Measurements from ENCODE around the gene PRR5. TPM values are rescaled to one million over a fixed set of nuclear protein-coding genes. Genes with fewer than 3 reads are reported as not detected.
A peak's percentile ranks its signal among the peaks of the same experiment; 100 is the strongest.
"Not testable (repeated sequence)": the region's sequence is repeated elsewhere in the genome, so short reads cannot be mapped to it uniquely, and the experiment has no call there.

PRR5 gene, protein sequence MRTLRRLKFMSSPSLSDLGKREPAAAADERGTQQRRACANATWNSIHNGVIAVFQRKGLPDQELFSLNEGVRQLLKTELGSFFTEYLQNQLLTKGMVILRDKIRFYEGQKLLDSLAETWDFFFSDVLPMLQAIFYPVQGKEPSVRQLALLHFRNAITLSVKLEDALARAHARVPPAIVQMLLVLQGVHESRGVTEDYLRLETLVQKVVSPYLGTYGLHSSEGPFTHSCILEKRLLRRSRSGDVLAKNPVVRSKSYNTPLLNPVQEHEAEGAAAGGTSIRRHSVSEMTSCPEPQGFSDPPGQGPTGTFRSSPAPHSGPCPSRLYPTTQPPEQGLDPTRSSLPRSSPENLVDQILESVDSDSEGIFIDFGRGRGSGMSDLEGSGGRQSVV
- 44.4 TPM for total RNA-seq
- polyA plus RNA-seq, result 10 to 100 TPM; 29.2 to 37.6 (median 33.3) TPM

DNA sequence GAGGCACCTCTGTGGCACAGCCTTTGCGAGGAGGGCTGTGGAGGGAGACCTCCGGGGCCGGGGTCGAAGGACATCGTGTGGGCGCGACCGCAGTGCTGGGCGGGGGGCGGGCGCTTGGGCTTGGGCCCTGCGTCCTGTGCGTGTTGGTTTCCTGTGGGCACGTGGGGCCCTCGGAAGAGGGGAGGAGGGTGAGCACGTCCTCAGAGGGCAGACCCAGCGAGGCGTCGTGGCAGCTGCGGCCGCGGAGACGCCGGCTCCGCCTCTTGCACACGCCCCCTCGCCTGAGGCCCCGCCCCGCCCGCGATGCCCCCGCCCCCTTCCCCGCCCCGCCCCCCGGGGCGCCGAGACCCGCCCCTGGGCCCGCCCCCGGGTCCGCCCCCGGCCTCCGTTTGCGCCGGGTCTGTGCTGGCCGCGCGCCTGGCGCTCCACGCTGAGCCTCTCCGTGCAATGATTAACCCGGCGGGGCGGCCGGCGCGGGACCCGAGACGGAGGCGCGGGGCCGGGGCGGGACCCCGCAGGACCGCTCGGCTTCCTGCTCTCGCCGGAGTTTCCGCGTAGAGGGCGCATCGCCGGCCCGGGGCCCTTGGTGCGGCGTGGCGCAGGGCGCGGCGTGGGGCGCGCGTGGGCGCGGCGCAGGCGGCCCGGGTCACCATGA is at the start of gene PRR5:
PRR5 (plus strand) TSS at position 381 of the 655 bp plus-strand sequence; CDS start at position 652, 271 bp downstream.
- no peaks in the 10 kb centered on the region for H3K36me3 ChIP-seq (ENCODE audit: control insufficient read depth, insufficient read depth, low read length)
- H3K4me3 Mint-ChIP-seq, result peak within 1 kb of the TSS; percentile 68 to 86 (median 81)
- peaks cover 0 to 33% (median 3%) of the 10 kb centered on the region in 4 donors for H3K4me1 Mint-ChIP-seq
- ATAC-seq (ENCODE audit: low read depth in 2 of 2), result peak; percentile 94
- H3K4me3 ChIP-seq (ENCODE audit: low read depth, low read length), result peak within 1 kb of the TSS; percentile 37
- H3K27me3 Mint-ChIP-seq, result no peaks in the 10 kb centered on the region
- peaks cover 4% of the 10 kb centered on the region for H3K36me3 Mint-ChIP-seq
- peak within 1 kb of the TSS; percentile 77 to 90 (median 89) for H3K27ac Mint-ChIP-seq
- peaks cover 31% of the 10 kb centered on the region for H3K4me1 ChIP-seq (ENCODE audit: control insufficient read depth, insufficient read depth, low read length, poor library complexity, severe bottlenecking)
- peak within 1 kb of the TSS; percentile 69 for H3K27ac ChIP-seq (ENCODE audit: insufficient read depth, low read length, poor library complexity, severe bottlenecking)
- no peaks in the 10 kb centered on the region for H3K27me3 ChIP-seq (ENCODE audit: control insufficient read depth, insufficient read depth, low read length)
- peak; percentile 77 to 94 (median 85) for DNase-seq
- H3K9me3 Mint-ChIP-seq, result no peaks in the 10 kb centered on the region
- H3K9me3 ChIP-seq (ENCODE audit: control insufficient read depth in 2 of 2, low read length in 2 of 2), result no peaks in the 10 kb centered on the region

DNA sequence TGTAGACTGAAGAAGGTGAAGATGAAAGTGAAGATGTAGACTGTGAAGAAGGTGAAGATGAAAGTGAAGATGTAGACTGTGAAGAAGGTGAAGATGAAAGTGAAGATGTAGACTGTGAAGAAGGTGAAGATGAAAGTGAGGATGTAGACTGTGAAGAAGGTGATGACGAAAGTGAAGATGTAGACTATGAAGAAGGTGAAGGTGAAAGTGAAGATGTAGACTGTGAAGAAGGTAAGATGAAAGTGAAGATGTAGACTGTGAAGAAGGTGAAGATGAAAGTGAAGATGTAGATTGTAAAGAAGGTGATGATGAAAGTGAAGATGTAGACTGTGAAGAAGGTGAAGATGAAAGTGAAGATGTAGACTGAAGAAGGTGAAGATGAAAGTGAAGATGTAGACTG is 49.1 kb upstream of the PRR5 start:
- peak in 1 of 3 donors; percentile 56 for DNase-seq
- H3K4me3 ChIP-seq (ENCODE audit: low read depth, low read length), result peak overlapping the region; percentile 62
- not testable (repeated sequence) for H3K4me1 ChIP-seq (ENCODE audit: control insufficient read depth, insufficient read depth, low read length, poor library complexity, severe bottlenecking); H3K27me3 ChIP-seq (ENCODE audit: control insufficient read depth, insufficient read depth, low read length); H3K9me3 Mint-ChIP-seq; ATAC-seq (ENCODE audit: low read depth in 2 of 2); H3K36me3 ChIP-seq (ENCODE audit: control insufficient read depth, insufficient read depth, low read length); H3K4me3 Mint-ChIP-seq; H3K9me3 ChIP-seq (ENCODE audit: control insufficient read depth in 2 of 2, low read length in 2 of 2); H3K36me3 Mint-ChIP-seq; H3K4me1 Mint-ChIP-seq; H3K27ac ChIP-seq (ENCODE audit: insufficient read depth, low read length, poor library complexity, severe bottlenecking); H3K27ac Mint-ChIP-seq
- peaks cover 15% of the 10 kb centered on the region for H3K27me3 Mint-ChIP-seq

DNA sequence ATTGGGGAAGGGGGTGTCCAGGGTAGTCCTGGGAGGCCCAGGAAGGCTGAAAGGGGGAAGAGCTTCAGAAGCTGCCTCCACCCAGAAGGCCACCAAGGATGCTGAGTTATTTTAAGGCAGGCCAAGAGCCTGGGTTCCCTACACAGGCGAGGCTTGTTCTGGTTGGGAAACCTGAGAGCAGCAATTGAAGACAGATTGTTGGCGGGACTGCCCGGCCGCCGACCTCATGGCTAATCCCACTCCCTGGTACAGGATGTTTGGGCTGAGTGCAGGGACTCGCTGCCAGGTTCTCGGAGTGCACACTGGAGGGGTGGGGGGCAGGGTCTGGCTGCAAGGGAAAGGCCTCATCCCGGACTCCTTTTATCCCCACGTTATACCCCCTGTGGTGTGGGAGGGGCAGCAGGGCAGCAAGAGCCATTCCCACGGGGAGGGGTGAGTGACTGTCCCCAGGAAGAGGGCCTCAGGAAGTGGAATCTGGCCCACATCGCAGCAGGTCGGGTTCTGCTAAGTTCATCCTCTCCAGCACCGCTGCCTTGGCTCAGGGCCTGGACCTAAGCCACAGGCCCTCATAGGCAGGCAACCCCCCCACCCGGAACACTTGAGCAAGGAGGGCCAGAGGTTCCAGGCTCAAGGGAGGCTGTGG is 43.6 kb upstream of the PRR5 start:
- ATAC-seq (ENCODE audit: low read depth in 2 of 2) (no peak), DNase-seq (no peak)
- Histone ChIP-seq H3K4me1 (ENCODE audit: control insufficient read depth, insufficient read depth, low read length, poor library complexity, severe bottlenecking) (peaks cover 23% of the 10 kb centered on the region), H3K9me3 (ENCODE audit: control insufficient read depth in 2 of 2, low read length in 2 of 2) (no peaks in the 10 kb centered on the region), H3K27ac (ENCODE audit: insufficient read depth, low read length, poor library complexity, severe bottlenecking) (no peak overlapping the region), H3K36me3 (ENCODE audit: control insufficient read depth, insufficient read depth, low read length) (no peaks in the 10 kb centered on the region), H3K4me3 (ENCODE audit: low read depth, low read length) (no peak overlapping the region), H3K27me3 (ENCODE audit: control insufficient read depth, insufficient read depth, low read length) (no peaks in the 10 kb centered on the region)
- Mint-ChIP-seq H3K27me3 (peaks cover 11% of the 10 kb centered on the region), H3K4me3 (no peak overlapping the region), H3K27ac (peak overlapping the region in 2 of 3 donors; percentile 23 to 36), H3K9me3 (no peaks in the 10 kb centered on the region), H3K4me1 (peaks cover 0 to 24% (median 10%) of the 10 kb centered on the region in 4 donors), H3K36me3 (no peaks in the 10 kb centered on the region)

DNA sequence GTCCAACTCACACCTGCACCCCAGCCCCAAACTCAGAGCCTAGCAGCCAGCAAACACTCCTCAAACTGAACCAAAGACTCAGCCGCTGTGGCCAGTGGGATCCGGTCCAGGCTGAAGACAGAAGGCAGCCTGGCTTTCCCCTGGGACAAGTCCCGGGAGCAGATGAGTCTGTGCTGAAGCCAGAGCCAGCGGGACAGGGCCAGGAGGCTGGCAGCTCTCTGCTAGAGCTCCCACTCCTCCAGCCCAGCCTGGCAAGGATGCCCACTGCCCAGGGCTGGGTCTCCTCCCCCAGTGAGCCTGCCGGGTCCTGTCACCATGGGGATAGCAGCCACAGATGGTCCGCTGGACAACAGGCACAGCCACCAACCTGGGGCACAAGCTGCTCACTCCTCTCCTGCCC is 42.9 kb upstream of the PRR5 start:
- Mint-ChIP-seq H3K9me3 (no peaks in the 10 kb centered on the region), H3K27ac (no peak overlapping the region), H3K27me3 (peaks cover 11% of the 10 kb centered on the region), H3K36me3 (no peaks in the 10 kb centered on the region), H3K4me1 (peaks cover 4 to 31% (median 15%) of the 10 kb centered on the region in 4 donors), H3K4me3 (no peak overlapping the region)
- H3K9me3 ChIP-seq (ENCODE audit: control insufficient read depth in 2 of 2, low read length in 2 of 2), result no peaks in the 10 kb centered on the region
- H3K27ac ChIP-seq (ENCODE audit: insufficient read depth, low read length, poor library complexity, severe bottlenecking), result no peak overlapping the region
- DNase-seq (no peak), ATAC-seq (ENCODE audit: low read depth in 2 of 2) (no peak)
- no peak overlapping the region for H3K4me3 ChIP-seq (ENCODE audit: low read depth, low read length)
- peaks cover 30% of the 10 kb centered on the region for H3K4me1 ChIP-seq (ENCODE audit: control insufficient read depth, insufficient read depth, low read length, poor library complexity, severe bottlenecking)
- H3K27me3 ChIP-seq (ENCODE audit: control insufficient read depth, insufficient read depth, low read length), result no peaks in the 10 kb centered on the region
- no peaks in the 10 kb centered on the region for H3K36me3 ChIP-seq (ENCODE audit: control insufficient read depth, insufficient read depth, low read length)

DNA sequence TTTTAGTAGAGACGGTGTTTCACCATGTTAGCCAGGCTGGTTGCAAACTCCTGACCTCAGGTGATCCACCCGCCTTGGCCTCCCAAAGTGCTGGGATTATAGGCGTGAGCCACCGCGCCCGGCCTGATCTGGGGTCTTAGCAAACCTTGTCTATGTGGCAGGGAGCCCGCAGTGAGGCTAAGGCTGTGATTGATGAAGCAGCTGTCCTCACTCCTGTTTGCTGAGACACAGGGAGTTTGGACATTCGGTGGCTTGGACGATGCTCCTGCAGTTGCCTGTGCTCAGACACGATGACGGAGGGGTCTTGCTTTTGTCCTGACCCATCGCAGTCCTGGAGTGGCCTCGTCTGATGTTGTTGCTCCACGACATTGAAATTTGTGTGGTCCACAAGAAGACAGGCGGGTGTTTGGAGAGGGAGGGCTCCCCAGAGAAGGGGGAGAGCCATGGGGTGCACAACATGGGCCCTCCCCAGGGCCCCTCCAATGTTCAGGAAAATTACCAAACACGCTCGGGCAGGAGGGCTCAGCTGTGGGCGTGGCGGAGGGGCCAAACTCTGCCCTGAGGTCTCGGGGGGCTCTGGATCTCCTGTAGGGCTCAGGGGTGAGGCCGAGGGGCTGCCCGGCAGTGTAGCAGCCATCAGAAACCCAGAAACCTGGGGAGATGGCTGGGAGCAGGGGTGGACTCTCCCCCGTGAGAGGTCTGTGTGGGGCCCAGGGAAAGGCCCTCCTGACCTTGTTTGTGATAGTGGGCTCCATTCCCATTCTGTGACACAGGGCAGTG is 41.8 kb upstream of the PRR5 start:
- no peak overlapping the region for H3K4me3 Mint-ChIP-seq
- no peak for DNase-seq
- H3K36me3 ChIP-seq (ENCODE audit: control insufficient read depth, insufficient read depth, low read length), result no peaks in the 10 kb centered on the region
- no peak overlapping the region for H3K4me3 ChIP-seq (ENCODE audit: low read depth, low read length)
- no peaks in the 10 kb centered on the region for H3K9me3 Mint-ChIP-seq
- no peak for ATAC-seq (ENCODE audit: low read depth in 2 of 2)
- H3K27ac Mint-ChIP-seq, result no peak overlapping the region
- peaks cover 11% of the 10 kb centered on the region for H3K27me3 Mint-ChIP-seq
- no peaks in the 10 kb centered on the region for H3K36me3 Mint-ChIP-seq
- peaks cover 41% of the 10 kb centered on the region for H3K4me1 ChIP-seq (ENCODE audit: control insufficient read depth, insufficient read depth, low read length, poor library complexity, severe bottlenecking)
- H3K4me1 Mint-ChIP-seq, result peaks cover 5 to 42% (median 21%) of the 10 kb centered on the region in 4 donors
- H3K27ac ChIP-seq (ENCODE audit: insufficient read depth, low read length, poor library complexity, severe bottlenecking), result no peak overlapping the region
- H3K27me3 ChIP-seq (ENCODE audit: control insufficient read depth, insufficient read depth, low read length), result no peaks in the 10 kb centered on the region
- H3K9me3 ChIP-seq (ENCODE audit: control insufficient read depth in 2 of 2, low read length in 2 of 2), result no peaks in the 10 kb centered on the region

DNA sequence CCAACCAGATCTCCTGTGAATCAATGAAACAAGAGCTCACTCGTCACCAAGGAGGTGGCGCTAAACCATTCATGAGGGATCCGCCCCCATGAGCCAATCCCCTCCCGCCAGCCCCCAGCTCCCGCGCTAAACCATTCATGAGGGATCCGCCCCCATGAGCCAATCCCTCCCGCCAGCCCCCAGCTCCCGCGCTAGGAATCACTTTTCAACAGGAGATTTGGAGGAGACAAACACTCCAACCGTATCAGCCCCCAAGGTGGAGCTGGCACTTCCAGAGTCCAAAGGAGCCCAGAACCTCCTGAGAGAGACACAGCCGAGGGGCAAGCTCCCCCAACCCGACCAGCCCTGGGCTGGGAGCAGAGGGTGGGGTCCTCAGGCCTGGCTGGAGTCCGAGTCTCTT is 40.9 kb upstream of the PRR5 start:
- peaks cover 8% of the 10 kb centered on the region for H3K27me3 Mint-ChIP-seq
- H3K27ac Mint-ChIP-seq, result peak overlapping the region in 1 of 3 donors; percentile 67
- DNase-seq (no peak), ATAC-seq (ENCODE audit: low read depth in 2 of 2) (no peak)
- Histone ChIP-seq H3K4me1 (ENCODE audit: control insufficient read depth, insufficient read depth, low read length, poor library complexity, severe bottlenecking) (peaks cover 47% of the 10 kb centered on the region), H3K36me3 (ENCODE audit: control insufficient read depth, insufficient read depth, low read length) (no peaks in the 10 kb centered on the region), H3K4me3 (ENCODE audit: low read depth, low read length) (no peak overlapping the region), H3K27me3 (ENCODE audit: control insufficient read depth, insufficient read depth, low read length) (no peaks in the 10 kb centered on the region), H3K27ac (ENCODE audit: insufficient read depth, low read length, poor library complexity, severe bottlenecking) (no peak overlapping the region), H3K9me3 (ENCODE audit: control insufficient read depth in 2 of 2, low read length in 2 of 2) (no peaks in the 10 kb centered on the region)
- peaks cover 13 to 50% (median 27%) of the 10 kb centered on the region in 4 donors for H3K4me1 Mint-ChIP-seq
- no peaks in the 10 kb centered on the region for H3K36me3 Mint-ChIP-seq
- H3K4me3 Mint-ChIP-seq, result peak overlapping the region in 1 of 4 donors; percentile 75
- no peaks in the 10 kb centered on the region for H3K9me3 Mint-ChIP-seq

Data from CD4-positive, CD25-positive, alpha-beta regulatory T cell (primary cell).